ENCODE results near the gene ITGB6. TPM values are rescaled to one million over a fixed set of nuclear protein-coding genes. Genes with fewer than 3 reads are reported as not detected.

The ITGB6 gene
- polyA plus RNA-seq, 2 of the 4 experiments (the other 2 are of a cell fraction), result 4.2 to 5.0 TPM

DNA sequence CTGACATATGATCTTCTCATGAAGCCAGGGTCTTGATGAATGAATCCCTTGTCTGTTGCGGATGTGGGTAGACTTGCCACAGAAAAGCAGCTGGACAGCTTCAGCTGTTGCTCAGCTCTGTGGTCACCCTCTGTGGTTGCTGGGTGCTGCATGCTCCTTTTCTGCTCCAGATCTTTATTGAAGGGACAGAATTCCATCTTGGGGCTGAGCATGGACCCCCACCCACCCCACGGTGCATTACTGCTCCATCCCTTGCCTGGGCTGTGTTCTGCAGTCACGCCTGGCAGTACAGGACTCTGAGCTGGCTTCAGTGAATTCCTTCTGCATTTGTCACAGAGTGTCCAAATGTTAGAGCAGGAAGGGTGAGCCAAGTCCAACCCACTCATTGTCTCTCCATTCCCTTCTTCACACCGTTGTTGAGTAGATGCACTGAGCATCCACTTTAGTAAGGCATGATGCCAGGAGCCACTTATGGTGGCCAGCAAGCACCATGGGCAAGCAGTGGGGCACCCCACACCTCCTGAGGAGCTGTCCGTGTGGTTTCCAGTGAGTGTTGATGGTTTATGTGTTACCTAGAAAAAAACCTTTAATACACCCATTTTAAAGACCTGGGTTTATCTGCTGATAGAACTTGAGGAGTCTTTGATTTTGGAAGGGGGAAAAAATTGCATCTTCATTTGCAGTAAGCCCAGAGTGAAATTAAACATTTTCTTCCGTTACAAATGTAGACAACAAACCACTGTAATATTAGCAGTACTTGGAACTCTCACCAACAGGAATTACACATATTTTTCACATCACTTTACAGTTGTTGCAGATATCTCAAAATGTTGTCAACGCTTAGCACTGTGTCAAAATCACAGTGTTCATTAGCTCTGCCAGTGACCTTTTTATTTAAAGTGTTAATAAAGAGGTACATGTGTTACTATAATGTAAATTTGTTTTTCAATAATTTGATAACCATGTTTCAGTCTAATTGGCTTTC lies 14.7 kb upstream of the ITGB6 start (continued):
- TF ChIP-seq, protein P1, sequence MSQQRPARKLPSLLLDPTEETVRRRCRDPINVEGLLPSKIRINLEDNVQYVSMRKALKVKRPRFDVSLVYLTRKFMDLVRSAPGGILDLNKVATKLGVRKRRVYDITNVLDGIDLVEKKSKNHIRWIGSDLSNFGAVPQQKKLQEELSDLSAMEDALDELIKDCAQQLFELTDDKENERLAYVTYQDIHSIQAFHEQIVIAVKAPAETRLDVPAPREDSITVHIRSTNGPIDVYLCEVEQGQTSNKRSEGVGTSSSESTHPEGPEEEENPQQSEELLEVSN (IDR thresholded peaks at IDR 0.05; ENCODE audit: borderline replicate concordance, low read depth), result no peak
- no peak for TF ChIP-seq CHD2 (IDR thresholded peaks at IDR 0.05; ENCODE audit: low read length, partially characterized antibody)
- no peak; the same call in 2 of the 3 replicates for TF ChIP-seq SMC3 (IDR thresholded peaks at IDR 0.05)
- TF ChIP-seq, protein P2, sequence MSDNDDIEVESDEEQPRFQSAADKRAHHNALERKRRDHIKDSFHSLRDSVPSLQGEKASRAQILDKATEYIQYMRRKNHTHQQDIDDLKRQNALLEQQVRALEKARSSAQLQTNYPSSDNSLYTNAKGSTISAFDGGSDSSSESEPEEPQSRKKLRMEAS (IDR thresholded peaks at IDR 0.05), result peak; percentile 88
- TF ChIP-seq NR3C1 (IDR thresholded peaks at IDR 0.05), result no peak
- TF ChIP-seq GATA3 (IDR thresholded peaks at IDR 0.05; ENCODE audit: borderline replicate concordance), result peak; percentile 55; the same call in 1 of the 2 replicates
- TF ChIP-seq FOXS1 (CRISPR knock-in tag; IDR thresholded peaks at IDR 0.05), result no peak
- TF ChIP-seq HDAC2 (IDR thresholded peaks at IDR 0.05), result no peak
- no peak for TF ChIP-seq POLR2A (IDR thresholded peaks at IDR 0.05; ENCODE audit: low read length)
- TF ChIP-seq NPAS2 (CRISPR knock-in tag; IDR thresholded peaks at IDR 0.05; ENCODE audit: borderline replicate concordance), result no peak
- TF ChIP-seq, protein P3, sequence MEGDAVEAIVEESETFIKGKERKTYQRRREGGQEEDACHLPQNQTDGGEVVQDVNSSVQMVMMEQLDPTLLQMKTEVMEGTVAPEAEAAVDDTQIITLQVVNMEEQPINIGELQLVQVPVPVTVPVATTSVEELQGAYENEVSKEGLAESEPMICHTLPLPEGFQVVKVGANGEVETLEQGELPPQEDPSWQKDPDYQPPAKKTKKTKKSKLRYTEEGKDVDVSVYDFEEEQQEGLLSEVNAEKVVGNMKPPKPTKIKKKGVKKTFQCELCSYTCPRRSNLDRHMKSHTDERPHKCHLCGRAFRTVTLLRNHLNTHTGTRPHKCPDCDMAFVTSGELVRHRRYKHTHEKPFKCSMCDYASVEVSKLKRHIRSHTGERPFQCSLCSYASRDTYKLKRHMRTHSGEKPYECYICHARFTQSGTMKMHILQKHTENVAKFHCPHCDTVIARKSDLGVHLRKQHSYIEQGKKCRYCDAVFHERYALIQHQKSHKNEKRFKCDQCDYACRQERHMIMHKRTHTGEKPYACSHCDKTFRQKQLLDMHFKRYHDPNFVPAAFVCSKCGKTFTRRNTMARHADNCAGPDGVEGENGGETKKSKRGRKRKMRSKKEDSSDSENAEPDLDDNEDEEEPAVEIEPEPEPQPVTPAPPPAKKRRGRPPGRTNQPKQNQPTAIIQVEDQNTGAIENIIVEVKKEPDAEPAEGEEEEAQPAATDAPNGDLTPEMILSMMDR (IDR thresholded peaks at IDR 0.05), result no peak
- no peak for TF ChIP-seq ESRRA (IDR thresholded peaks at IDR 0.05; ENCODE audit: borderline replicate concordance, low read length)
- TF ChIP-seq, protein P4, sequence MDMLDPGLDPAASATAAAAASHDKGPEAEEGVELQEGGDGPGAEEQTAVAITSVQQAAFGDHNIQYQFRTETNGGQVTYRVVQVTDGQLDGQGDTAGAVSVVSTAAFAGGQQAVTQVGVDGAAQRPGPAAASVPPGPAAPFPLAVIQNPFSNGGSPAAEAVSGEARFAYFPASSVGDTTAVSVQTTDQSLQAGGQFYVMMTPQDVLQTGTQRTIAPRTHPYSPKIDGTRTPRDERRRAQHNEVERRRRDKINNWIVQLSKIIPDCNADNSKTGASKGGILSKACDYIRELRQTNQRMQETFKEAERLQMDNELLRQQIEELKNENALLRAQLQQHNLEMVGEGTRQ (IDR thresholded peaks at IDR 0.05), result no peak
- no peak for TF ChIP-seq TP53 (CRISPR knock-in tag; IDR thresholded peaks at IDR 0.05)
- no peak for TF ChIP-seq TFCP2L1 (CRISPR knock-in tag; IDR thresholded peaks at IDR 0.05)
- no peak for TF ChIP-seq HOXB13 (CRISPR knock-in tag; IDR thresholded peaks at IDR 0.05; ENCODE audit: low read depth)
- TF ChIP-seq ZC3H11A (IDR thresholded peaks at IDR 0.05), result no peak
- TF ChIP-seq, protein P5, sequence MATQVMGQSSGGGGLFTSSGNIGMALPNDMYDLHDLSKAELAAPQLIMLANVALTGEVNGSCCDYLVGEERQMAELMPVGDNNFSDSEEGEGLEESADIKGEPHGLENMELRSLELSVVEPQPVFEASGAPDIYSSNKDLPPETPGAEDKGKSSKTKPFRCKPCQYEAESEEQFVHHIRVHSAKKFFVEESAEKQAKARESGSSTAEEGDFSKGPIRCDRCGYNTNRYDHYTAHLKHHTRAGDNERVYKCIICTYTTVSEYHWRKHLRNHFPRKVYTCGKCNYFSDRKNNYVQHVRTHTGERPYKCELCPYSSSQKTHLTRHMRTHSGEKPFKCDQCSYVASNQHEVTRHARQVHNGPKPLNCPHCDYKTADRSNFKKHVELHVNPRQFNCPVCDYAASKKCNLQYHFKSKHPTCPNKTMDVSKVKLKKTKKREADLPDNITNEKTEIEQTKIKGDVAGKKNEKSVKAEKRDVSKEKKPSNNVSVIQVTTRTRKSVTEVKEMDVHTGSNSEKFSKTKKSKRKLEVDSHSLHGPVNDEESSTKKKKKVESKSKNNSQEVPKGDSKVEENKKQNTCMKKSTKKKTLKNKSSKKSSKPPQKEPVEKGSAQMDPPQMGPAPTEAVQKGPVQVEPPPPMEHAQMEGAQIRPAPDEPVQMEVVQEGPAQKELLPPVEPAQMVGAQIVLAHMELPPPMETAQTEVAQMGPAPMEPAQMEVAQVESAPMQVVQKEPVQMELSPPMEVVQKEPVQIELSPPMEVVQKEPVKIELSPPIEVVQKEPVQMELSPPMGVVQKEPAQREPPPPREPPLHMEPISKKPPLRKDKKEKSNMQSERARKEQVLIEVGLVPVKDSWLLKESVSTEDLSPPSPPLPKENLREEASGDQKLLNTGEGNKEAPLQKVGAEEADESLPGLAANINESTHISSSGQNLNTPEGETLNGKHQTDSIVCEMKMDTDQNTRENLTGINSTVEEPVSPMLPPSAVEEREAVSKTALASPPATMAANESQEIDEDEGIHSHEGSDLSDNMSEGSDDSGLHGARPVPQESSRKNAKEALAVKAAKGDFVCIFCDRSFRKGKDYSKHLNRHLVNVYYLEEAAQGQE (IDR thresholded peaks at IDR 0.05), result no peak; the same call in 1 of the 2 replicates
- TF ChIP-seq JUNB (IDR thresholded peaks at IDR 0.05), result peak; percentile 54
- TF ChIP-seq NFE2L2 (conservative IDR thresholded peaks at IDR 0.05; ENCODE audit: low read length), result no peak
- TF ChIP-seq, protein P6, sequence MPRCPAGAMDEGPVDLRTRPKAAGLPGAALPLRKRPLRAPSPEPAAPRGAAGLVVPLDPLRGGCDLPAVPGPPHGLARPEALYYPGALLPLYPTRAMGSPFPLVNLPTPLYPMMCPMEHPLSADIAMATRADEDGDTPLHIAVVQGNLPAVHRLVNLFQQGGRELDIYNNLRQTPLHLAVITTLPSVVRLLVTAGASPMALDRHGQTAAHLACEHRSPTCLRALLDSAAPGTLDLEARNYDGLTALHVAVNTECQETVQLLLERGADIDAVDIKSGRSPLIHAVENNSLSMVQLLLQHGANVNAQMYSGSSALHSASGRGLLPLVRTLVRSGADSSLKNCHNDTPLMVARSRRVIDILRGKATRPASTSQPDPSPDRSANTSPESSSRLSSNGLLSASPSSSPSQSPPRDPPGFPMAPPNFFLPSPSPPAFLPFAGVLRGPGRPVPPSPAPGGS (IDR thresholded peaks at IDR 0.05), result no peak

Measured in A549 (cell line).